ENCODE results near the gene MGARP.
"Not testable (repeated sequence)": the region's sequence is repeated elsewhere in the genome, so short reads cannot be mapped to it uniquely, and the experiment has no call there.

MGARP gene

DNA sequence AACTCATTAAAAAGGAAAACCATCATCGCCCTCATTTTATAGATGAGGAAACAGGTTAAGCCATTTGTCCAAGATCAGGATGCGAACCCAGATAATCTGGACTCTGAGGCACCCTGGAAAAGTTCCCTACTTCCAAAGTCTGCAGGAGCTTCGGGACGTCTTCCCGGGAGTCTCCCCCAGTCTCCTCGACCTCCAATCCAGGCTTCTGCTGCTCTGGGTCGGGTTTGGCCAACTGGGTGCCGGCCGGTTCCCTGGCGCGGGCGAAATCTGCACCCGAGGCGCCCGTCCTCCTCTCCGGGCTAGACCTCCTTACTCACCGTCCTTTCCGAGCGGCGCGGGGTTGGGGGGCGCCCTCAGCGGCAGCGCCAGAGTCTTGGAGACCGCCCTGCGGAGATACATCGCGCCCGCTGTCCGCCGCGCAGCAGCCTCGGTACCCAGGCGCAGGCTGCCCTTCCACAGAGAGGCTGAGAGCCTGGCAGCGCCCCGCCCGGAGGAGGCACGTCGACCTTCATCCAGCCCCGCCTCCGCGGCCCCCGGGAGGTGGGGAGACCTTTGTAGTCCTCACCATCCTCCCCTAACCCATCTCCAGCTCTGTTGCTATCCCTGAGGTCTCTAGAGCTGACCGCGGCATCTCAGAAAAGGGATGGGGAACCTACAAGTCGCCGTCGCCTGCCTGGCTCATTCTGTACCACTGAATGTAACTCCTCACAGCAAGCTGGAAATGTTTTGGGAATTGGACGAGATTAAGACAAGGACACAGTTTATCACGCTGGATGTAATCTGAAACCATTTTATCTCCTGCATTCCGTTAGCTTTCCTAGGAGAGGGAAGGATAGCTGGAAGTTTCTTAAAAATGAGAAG is at the start of gene MGARP:
MGARP (minus strand) TSS at position 466 of the 861 bp plus-strand sequence; CDS start at position 399, 67 bp downstream.
- H3K4me3 ChIP-seq (ENCODE audit: low read depth, low read length), result no peak within 1 kb of the TSS
- DNase-seq (ENCODE audit: low read depth), result no peak
- TF ChIP-seq MYC (IDR thresholded peaks at IDR 0.05; ENCODE audit: low read depth, low read length) (no peak), POLR2A (IDR thresholded peaks at IDR 0.05; ENCODE audit: extremely low read depth, insufficient read length) (no peak)
- TF ChIP-seq, protein P1, sequence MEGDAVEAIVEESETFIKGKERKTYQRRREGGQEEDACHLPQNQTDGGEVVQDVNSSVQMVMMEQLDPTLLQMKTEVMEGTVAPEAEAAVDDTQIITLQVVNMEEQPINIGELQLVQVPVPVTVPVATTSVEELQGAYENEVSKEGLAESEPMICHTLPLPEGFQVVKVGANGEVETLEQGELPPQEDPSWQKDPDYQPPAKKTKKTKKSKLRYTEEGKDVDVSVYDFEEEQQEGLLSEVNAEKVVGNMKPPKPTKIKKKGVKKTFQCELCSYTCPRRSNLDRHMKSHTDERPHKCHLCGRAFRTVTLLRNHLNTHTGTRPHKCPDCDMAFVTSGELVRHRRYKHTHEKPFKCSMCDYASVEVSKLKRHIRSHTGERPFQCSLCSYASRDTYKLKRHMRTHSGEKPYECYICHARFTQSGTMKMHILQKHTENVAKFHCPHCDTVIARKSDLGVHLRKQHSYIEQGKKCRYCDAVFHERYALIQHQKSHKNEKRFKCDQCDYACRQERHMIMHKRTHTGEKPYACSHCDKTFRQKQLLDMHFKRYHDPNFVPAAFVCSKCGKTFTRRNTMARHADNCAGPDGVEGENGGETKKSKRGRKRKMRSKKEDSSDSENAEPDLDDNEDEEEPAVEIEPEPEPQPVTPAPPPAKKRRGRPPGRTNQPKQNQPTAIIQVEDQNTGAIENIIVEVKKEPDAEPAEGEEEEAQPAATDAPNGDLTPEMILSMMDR (IDR thresholded peaks at IDR 0.05; ENCODE audit: low read depth, low read length), result no peak

DNA sequence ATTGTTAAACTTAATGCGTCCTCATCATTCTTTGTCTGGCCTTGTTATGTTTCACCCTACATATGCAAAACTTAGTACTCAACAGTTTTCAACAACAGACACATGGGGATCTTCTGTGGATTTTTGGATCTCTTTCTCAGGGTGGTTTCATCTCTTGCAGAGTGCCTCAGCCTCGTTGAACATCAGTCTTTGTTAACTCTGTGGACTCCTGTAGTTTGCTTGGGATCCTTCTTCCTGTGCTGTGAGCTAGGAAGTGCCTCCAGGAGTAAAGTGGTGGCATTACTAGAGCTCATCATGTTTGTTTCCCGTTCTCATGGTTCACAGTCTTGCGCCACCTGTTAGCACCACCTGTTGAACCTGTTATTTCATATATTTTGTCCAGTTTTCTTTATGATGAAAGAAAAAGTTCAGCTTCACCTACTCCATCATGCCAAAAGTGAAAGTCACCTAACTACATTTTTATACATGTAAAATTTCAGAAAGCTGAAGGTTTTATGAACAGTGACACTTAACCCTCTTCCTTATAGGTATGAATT is 49.7 kb upstream of the MGARP start:
- no peak for DNase-seq (ENCODE audit: low read depth)
- no peak overlapping the region for H3K4me3 ChIP-seq (ENCODE audit: low read depth, low read length)
- TF ChIP-seq, protein P1 (IDR thresholded peaks at IDR 0.05; ENCODE audit: low read depth, low read length), result no peak
- TF ChIP-seq MAX (IDR thresholded peaks at IDR 0.05; ENCODE audit: low read depth, low read length) (no peak), POLR2A (IDR thresholded peaks at IDR 0.05; ENCODE audit: extremely low read depth, insufficient read length) (no peak), MYC (IDR thresholded peaks at IDR 0.05; ENCODE audit: low read depth, low read length) (no peak)

DNA sequence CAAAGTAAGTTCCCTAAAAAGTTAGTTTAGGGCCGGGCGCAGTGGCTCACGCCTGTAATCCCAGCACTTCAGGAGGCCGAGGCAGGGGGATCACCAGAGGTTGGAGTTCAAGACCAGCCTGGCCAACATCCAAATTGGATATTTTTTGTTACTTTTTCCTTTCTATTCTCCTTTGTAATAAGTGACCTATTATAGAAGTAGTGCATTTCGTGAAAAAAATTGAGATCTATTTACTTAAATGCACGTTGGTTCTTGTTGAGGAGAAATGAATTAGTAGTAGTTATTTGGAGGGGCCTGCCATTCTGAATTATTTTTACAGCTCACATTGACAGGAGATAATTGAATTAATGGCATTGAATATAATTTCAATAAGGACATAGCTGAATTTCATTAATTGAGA is 44.6 kb upstream of the MGARP start:
- no peak for TF ChIP-seq MAX (IDR thresholded peaks at IDR 0.05; ENCODE audit: low read depth, low read length)
- no peak for TF ChIP-seq POLR2A (IDR thresholded peaks at IDR 0.05; ENCODE audit: extremely low read depth, insufficient read length)
- no peak for TF ChIP-seq MYC (IDR thresholded peaks at IDR 0.05; ENCODE audit: low read depth, low read length)
- TF ChIP-seq, protein P1 (IDR thresholded peaks at IDR 0.05; ENCODE audit: low read depth, low read length), result no peak
- H3K4me3 ChIP-seq (ENCODE audit: low read depth, low read length), result no peak overlapping the region
- DNase-seq (ENCODE audit: low read depth), result no peak

DNA sequence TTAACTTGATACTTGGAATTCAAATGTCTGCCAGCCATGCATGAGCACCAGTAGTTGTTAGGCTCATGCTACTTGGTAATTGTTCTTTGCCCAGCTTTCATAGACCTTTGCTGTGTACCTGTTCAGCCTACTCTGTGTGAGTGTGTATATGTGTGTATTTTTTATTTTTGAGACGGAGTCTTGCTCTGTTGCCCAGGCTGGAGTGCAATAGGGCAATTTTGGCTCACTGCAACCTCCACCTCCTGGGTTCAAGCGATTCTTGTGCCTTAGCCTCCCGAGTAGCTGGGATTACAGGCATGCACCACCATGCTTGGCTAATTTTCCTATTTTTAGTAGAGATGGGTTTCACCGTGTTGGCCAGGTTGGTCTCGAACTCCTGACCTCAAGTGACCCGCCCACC is 42.5 kb upstream of the MGARP start:
- H3K4me3 ChIP-seq (ENCODE audit: low read depth, low read length); DNase-seq (ENCODE audit: low read depth): not testable (repeated sequence)

- DNase-seq (ENCODE audit: low read depth); H3K4me3 ChIP-seq (ENCODE audit: low read depth, low read length): not testable (repeated sequence)
Observed at GRCh38 chr4:139322070-139322469, 42.0 kb upstream of the MGARP start.

DNA sequence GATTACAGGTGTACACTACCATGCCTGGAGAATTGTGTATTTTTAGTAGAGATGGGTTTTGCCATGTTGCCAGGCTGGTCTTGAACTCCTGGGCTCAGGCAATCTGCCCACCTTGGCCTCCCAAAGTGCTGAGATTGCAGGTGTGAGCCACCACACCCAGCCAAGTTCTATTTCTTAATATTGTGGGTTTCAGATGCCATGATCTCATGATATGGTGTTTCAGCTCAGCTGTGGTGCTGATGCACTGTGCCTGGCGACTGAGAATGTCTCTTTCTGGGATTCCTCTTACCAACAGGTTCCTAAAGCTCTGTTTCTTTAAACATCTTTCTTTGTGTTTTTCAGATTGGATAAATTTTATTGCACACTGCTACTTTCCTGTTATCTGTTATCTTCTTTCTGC is 39.5 kb upstream of the MGARP start:
- no peak for DNase-seq (ENCODE audit: low read depth)
- no peak for TF ChIP-seq MAX (IDR thresholded peaks at IDR 0.05; ENCODE audit: low read depth, low read length)
- TF ChIP-seq MYC (IDR thresholded peaks at IDR 0.05; ENCODE audit: low read depth, low read length), result no peak
- TF ChIP-seq, protein P1 (IDR thresholded peaks at IDR 0.05; ENCODE audit: low read depth, low read length), result no peak
- no peak for TF ChIP-seq POLR2A (IDR thresholded peaks at IDR 0.05; ENCODE audit: extremely low read depth, insufficient read length)

GRCh38 chr4:139317635-139318034 is 37.6 kb upstream of the MGARP start:
- H3K4me3 ChIP-seq (ENCODE audit: low read depth, low read length), result no peak overlapping the region
- TF ChIP-seq MYC (IDR thresholded peaks at IDR 0.05; ENCODE audit: low read depth, low read length) (no peak), MAX (IDR thresholded peaks at IDR 0.05; ENCODE audit: low read depth, low read length) (no peak), POLR2A (IDR thresholded peaks at IDR 0.05; ENCODE audit: extremely low read depth, insufficient read length) (no peak)
- TF ChIP-seq, protein P1 (IDR thresholded peaks at IDR 0.05; ENCODE audit: low read depth, low read length), result no peak
- no peak for DNase-seq (ENCODE audit: low read depth)

More for the DNA sequence above, 39.5 kb upstream of the MGARP start:
- H3K4me3 ChIP-seq (ENCODE audit: low read depth, low read length), result no peak overlapping the region
